Suprapubic skin (tissue), 3 donors: Measurements from ENCODE around the gene TMEM126B.

Source experiments
- CTCF ChIP-seq, 2 donors: fragments of 200-600 bp in 1 of 2; fragments of 450-650 bp in 1 of 2; sonication (generic) in 1 of 2; IDR thresholded peaks; one replicate each; pipeline ENCODE4 v1.5.1; 2016 to 2019; ENCODE audit warnings: antibody characterized with exemption in 2 of 2, mild to moderate bottlenecking in 1 of 2, moderate library complexity in 1 of 2
- POLR2A ChIP-seq, 2 donors: fragments of 450-650 bp; IDR thresholded peaks; one replicate each; pipeline ENCODE4 v1.6.1; 2017; ENCODE audit warnings: antibody characterized with exemption in 2 of 2, mild to moderate bottlenecking in 2 of 2, moderate library complexity in 2 of 2

DNA sequence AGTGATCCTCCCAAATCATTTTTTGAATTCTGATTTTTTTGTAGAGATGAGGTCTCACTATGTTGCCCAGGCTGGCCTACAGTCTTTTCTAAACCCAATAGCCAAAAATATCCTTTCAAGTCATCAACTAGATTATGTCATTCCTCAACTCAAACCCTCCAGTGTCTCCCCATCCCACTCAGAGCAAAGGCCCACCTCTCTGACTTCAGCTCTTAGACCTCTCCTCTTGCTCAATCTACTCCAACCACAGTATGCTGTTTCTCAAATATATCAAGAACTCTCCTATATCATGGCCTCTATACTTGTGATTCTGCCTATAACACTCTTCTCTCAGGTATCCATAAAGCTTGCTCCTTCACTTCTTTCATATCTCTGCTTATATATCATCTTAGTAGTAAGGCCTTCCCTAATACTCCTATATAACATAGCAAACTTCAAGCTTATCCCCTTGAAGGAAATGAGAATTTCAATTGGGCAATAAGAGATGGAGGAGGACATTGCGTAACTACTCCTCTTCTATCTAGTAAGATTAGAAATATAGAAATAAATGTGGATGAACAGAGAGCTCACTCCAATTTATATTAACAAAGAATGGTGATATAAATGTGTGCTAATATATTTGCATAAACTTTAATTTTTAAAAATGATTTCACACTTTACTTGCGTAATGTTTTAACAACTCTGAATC lies 25.7 kb upstream of the TMEM126B start:
- TF ChIP-seq CTCF (IDR thresholded peaks at IDR 0.05) = no peak
- no peak for TF ChIP-seq POLR2A (IDR thresholded peaks at IDR 0.05)
